ENCODE measurements around the gene WDR33.

- TF ChIP-seq EZH2phosphoT487 (IDR thresholded peaks at IDR 0.05; ENCODE audit: insufficient read depth, low read depth) (no peak), EZH2 (IDR thresholded peaks at IDR 0.05; ENCODE audit: insufficient read depth, poor library complexity, severe bottlenecking) (no peak)
Measured at GRCh38 chr2:127685410-127686080, 125.4 kb downstream of the WDR33 start.

Measured in GM23248 (cell line).